Epithelial cell of alveolus of lung (primary cell): ENCODE measurements around the gene INSYN1. TPM values are rescaled to one million over a fixed set of nuclear protein-coding genes. Genes with fewer than 3 reads are reported as not detected.

Experiments
- total RNA-seq: library from RNA; depleted of rRNA; stranded (reverse); fragments of >200 nt; gene quantifications from 2 replicates; pipeline ENCODE4 v1.2.1, GENCODE V29; 2015

The INSYN1 gene, protein sequence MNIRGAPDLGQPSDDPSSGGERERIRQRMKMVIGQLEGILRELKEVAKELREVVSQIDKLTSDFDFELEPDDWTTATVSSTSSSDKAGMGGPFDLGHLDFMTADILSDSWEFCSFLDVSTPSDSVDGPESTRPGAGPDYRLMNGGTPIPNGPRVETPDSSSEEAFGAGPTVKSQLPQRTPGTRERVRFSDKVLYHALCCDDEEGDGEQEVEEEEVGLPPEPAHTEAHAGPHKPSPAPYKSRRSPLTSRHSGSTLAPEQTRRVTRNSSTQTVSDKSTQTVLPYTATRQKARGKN
- total RNA-seq, result 0.52 and 2.0 TPM in 2 replicates

DNA sequence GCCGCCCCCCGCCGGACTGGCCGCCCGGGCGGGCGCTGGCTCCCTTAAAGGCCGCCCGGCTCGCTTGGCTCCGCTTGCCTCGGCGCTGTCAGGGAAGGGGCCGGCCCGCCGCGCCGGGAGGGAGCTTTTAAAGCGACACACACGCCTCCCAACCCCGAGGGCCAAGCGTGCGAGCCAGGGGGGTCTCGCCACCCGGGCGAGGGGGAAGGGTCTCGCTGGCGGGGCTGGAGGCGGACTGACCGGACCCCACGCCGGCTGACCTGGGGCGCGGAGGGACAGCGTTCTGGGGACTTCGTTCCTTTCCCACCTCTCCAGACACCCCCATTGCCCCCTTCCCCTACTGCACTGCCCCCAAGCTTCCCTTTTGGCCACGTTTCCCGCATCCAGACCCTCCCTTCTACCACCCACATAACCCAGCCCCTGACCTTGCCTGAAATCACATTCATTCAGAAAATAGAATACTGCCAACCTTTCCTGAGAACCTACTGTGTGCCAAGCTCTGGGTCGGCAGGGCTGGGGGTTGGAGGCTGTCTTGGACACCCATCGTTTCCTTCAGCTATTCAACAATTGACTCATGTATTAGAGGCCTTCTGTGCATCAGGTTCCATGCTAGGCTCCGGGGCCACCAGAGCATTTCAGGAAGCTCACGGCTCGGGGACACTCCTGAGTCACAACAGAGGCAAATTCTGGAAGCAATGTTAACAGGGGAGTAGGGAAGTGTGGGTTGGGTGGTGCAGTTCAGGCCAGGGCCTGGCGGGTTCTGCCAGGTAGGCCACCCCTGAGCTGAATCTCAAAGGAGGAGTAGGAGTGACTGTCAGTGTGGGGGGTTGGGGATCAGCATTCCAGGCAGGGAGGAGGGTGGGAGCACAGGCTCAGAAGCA is at the start of gene INSYN1:
Gene INSYN1, minus strand, starts transcription at position 102 of the 881 bp plus-strand sequence. CDS start 2,221 bp downstream, outside the sequence.

Other genes starting within 250 kb of the INSYN1 start
- 79.8 and 91.8 TPM in 2 replicates for gene NPTN, start 120.0 kb downstream of the INSYN1 start, total RNA-seq
- gene CD276, start 69.0 kb downstream of the INSYN1 start, total RNA-seq, result 121 and 169 TPM in 2 replicates
- gene TBC1D21, start 120.2 kb upstream of the INSYN1 start, total RNA-seq, result not detected in 2 replicates
- gene LOXL1, start 173.1 kb upstream of the INSYN1 start, total RNA-seq, result 47.2 and 63.7 TPM in 2 replicates
- gene STOML1, start 238.9 kb upstream of the INSYN1 start, total RNA-seq, result 9.7 and 23.5 TPM in 2 replicates
- 54.7 and 74.0 TPM in 2 replicates for gene PML, start 241.4 kb upstream of the INSYN1 start, total RNA-seq